ENCODE data around the gene TSPAN6.

DNA sequence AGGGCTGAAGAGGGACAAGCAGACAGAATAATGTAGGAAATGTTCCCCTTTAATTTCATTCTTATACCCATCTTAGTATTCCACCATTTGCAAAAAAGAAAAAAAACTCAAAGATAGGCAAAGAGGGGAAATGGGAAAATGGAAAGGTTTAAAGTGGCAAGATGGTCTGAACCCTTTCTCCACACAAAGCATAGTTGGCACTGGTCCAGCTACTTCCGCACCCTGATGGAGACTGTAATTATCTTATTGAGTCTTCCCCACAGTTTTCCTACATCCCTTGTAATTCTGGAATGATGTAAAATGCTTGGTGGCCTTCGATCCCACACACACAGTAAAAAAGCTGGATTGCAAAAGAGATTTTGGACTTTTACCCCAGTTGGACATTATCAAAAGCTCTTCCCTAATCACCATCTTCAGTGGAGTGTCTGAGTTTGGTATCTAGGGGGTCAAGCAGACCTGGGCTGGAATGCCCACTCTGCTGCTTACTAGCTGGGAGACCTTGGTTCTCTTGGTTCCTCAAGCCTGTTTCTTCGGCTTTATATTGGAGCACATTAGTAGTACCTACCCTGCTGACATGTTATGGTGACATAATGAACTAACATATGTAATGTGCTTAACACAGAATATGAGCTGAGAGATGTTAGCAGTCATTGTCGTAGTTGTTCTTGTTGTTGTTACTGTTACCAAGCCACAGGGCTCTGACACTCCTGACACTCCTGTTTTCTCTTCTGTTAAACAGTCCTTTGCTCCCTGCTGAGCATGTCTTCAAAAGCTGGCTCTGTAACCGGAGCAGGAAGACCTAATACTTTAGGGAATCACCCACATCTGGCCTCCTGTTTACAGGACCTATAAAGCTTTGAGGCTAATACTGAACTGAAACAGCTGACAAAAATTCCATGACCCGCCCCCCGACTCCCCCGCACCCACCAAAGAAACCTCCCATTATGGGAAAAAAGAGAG, 12.1 kb upstream of the TSPAN6 start:
- TF ChIP-seq ZNF8 (CRISPR knock-in tag; IDR thresholded peaks at IDR 0.05) (no peak), ARNTL (CRISPR knock-in tag; IDR thresholded peaks at IDR 0.05; ENCODE audit: borderline replicate concordance, low read depth) (no peak), RARB (CRISPR knock-in tag; IDR thresholded peaks at IDR 0.05) (no peak), ZNF565 (CRISPR knock-in tag; conservative IDR thresholded peaks at IDR 0.05; ENCODE audit: low read depth) (no peak), ZNF70 (CRISPR knock-in tag; IDR thresholded peaks at IDR 0.05) (no peak)
- TF ChIP-seq, protein P1, sequence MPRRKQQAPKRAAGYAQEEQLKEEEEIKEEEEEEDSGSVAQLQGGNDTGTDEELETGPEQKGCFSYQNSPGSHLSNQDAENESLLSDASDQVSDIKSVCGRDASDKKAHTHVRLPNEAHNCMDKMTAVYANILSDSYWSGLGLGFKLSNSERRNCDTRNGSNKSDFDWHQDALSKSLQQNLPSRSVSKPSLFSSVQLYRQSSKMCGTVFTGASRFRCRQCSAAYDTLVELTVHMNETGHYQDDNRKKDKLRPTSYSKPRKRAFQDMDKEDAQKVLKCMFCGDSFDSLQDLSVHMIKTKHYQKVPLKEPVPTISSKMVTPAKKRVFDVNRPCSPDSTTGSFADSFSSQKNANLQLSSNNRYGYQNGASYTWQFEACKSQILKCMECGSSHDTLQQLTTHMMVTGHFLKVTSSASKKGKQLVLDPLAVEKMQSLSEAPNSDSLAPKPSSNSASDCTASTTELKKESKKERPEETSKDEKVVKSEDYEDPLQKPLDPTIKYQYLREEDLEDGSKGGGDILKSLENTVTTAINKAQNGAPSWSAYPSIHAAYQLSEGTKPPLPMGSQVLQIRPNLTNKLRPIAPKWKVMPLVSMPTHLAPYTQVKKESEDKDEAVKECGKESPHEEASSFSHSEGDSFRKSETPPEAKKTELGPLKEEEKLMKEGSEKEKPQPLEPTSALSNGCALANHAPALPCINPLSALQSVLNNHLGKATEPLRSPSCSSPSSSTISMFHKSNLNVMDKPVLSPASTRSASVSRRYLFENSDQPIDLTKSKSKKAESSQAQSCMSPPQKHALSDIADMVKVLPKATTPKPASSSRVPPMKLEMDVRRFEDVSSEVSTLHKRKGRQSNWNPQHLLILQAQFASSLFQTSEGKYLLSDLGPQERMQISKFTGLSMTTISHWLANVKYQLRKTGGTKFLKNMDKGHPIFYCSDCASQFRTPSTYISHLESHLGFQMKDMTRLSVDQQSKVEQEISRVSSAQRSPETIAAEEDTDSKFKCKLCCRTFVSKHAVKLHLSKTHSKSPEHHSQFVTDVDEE (CRISPR knock-in tag; IDR thresholded peaks at IDR 0.05), result no peak
- TF ChIP-seq, protein P2, sequence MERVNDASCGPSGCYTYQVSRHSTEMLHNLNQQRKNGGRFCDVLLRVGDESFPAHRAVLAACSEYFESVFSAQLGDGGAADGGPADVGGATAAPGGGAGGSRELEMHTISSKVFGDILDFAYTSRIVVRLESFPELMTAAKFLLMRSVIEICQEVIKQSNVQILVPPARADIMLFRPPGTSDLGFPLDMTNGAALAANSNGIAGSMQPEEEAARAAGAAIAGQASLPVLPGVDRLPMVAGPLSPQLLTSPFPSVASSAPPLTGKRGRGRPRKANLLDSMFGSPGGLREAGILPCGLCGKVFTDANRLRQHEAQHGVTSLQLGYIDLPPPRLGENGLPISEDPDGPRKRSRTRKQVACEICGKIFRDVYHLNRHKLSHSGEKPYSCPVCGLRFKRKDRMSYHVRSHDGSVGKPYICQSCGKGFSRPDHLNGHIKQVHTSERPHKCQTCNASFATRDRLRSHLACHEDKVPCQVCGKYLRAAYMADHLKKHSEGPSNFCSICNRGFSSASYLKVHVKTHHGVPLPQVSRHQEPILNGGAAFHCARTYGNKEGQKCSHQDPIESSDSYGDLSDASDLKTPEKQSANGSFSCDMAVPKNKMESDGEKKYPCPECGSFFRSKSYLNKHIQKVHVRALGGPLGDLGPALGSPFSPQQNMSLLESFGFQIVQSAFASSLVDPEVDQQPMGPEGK (CRISPR knock-in tag; IDR thresholded peaks at IDR 0.05; ENCODE audit: borderline replicate concordance), result no peak

All from SK-N-SH treated with all-trans-retinoic acid at 6 μM for 48 hours (cell line).